Peyer's patch (tissue), 4 donors: ENCODE data around the gene EGFL6.

Experiments used
- POLR2A ChIP-seq, 2 donors: fragments of 450-650 bp; IDR thresholded peaks; one replicate each; pipeline ENCODE4 v1.5.1; 2017; ENCODE audit warnings: antibody characterized with exemption in 2 of 2, mild to moderate bottlenecking in 2 of 2, moderate library complexity in 2 of 2
- TF ChIP-seq, protein P1 (sequence below), 6 experiments: fragments of 450-650 bp in 4 of 6; fragments of 200-600 bp in 2 of 6; sonication (generic) in 1 of 6; IDR thresholded peaks; one replicate each; pipeline ENCODE4 v1.5.1; 2017 to 2019; ENCODE audit warnings: antibody characterized with exemption in 6 of 6, mild to moderate bottlenecking in 3 of 6, moderate library complexity in 1 of 6

DNA sequence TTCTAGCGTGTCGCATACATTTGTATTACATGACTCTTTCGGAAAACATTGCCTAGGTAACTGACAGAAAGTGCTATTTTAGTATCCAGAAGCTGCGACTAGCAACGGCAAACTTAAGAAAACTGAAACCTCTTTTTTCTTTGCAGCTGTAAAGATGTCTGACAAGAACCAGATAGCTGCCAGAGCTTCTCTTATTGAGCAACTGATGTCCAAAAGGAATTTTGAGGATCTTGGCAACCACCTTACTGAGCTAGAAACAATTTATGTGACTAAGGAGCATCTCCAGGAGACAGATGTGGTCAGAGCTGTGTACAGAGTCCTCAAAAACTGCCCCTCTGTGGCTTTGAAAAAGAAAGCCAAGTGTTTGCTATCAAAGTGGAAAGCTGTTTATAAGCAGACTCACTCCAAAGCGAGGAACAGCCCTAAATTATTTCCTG lies 93.0 kb downstream of the EGFL6 start:
- TF ChIP-seq, protein P1, sequence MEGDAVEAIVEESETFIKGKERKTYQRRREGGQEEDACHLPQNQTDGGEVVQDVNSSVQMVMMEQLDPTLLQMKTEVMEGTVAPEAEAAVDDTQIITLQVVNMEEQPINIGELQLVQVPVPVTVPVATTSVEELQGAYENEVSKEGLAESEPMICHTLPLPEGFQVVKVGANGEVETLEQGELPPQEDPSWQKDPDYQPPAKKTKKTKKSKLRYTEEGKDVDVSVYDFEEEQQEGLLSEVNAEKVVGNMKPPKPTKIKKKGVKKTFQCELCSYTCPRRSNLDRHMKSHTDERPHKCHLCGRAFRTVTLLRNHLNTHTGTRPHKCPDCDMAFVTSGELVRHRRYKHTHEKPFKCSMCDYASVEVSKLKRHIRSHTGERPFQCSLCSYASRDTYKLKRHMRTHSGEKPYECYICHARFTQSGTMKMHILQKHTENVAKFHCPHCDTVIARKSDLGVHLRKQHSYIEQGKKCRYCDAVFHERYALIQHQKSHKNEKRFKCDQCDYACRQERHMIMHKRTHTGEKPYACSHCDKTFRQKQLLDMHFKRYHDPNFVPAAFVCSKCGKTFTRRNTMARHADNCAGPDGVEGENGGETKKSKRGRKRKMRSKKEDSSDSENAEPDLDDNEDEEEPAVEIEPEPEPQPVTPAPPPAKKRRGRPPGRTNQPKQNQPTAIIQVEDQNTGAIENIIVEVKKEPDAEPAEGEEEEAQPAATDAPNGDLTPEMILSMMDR (IDR thresholded peaks at IDR 0.05), result no peak
- TF ChIP-seq POLR2A (IDR thresholded peaks at IDR 0.05), result no peak
